HG02588 (cell line): ENCODE data around the gene REL.
"Not testable (repeated sequence)": the region's sequence is repeated elsewhere in the genome, so short reads cannot be mapped to it uniquely, and the experiment has no call there.

Experiments used
- ATAC-seq: cut with Tn5 transposase; IDR thresholded peaks from one replicate; pipeline ENCODE4 v1.9.1; 2021; ENCODE audit warnings: mild to moderate bottlenecking, moderate library complexity; ENCODE audit not compliant: unreplicated experiment

The REL gene

DNA sequence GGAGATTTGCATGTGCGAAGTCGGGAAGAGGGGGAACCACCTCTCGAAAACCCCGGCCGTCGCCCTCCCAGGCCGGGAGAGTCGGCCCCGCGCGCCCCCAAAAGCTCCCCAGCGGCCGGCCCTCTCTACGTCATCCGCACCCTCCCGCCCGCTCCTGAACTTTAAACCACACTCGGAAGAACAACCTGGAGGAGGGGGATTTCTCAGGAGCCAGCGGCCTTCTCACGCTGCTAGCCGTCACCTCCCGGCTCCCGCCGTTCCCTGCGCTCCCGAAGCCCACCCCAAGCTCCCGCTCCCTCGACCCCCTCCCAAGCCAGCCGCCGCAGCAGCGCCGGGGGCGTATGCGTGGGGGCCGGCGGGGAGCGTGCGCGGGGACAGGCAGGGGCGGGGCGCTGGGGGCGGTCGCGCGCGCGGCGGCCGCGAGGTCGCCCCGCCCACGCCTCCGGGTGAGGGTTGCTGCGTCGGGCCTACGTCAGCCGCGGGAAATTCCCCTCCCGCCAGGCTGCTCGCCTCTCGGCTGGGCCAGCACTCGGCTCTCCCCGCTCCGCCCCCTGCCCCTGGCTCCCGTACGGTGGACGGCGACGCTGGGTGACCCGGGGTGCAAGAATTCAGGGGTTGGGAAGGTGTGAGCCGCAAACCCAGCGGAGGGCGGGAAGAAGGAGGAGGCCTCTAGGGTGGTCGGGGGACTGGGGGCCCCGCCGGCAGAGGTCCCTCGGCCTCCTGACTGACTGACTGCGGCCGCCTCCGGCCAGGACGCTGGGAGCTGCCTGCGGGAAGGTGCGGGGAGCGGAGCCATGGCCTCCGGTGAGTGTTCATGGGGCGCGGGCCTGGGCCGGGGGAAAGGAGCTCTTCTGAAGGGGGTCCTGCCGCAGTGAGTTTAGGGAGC is at the start of gene REL:
Gene REL, plus strand, starts transcription at position 528 of the 886 bp plus-strand sequence. Its CDS starts 267 bp downstream, at position 795.
- ATAC-seq: peak; percentile 83

DNA sequence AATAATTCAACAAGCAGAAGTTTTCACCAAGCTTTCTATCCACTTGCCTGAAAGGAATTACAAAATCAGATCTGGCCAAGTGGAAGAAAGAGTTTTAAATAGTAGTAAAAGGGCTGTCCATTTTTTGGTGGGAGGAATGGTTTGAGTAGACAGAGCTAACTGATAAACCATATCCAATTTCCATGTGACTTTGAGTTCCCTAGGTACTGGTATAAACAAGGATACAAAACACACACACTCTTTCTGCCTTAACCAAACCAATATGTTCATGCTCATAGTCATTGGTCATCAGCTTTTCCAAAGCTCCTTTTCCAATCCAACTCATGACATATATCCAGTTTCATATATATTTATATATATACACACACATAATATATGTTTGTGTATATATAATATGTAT is 49.5 kb upstream of the REL start:
- no peak for ATAC-seq

DNA sequence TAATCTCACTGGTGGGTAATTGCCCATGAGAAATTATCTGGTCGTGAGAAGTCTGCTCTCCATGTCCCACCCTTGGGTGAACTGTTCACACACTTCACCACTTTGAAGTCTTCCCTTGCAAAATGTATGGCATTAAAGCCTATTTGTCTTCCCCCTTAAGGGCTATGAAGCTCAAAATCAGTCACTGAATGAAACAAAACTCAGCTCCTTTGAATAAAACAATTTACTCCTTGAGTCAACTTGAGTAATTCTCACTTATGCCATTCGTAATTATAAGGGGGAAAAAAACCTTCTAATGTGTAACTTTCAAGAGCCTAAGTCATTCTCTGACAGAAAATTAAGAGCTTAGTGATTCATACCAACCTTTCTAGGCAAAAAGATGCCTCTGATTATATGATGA is 48.8 kb upstream of the REL start:
- ATAC-seq: no peak

DNA sequence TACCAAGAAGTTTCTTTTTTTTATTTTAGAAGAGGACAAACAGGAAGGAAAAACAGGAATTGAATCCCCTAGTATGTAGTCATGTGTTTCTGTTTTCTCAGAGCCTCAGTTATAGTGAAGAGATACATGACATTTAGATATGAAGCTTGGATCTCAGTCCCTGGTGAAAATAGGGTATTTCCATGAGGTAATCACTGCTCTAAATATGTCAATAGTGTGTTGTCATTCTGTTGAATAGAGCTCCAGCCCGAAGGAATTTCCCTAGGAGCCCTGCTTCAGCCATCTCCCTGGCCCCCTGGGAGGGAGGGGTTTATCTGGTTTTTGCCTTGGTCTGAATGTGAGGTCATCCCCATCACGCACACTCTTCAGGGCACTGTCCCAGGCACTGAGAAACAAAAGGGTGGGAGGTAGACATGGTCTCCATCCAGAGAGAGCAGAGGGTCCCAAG is 47.1 kb upstream of the REL start:
- ATAC-seq: peak; percentile 37

DNA sequence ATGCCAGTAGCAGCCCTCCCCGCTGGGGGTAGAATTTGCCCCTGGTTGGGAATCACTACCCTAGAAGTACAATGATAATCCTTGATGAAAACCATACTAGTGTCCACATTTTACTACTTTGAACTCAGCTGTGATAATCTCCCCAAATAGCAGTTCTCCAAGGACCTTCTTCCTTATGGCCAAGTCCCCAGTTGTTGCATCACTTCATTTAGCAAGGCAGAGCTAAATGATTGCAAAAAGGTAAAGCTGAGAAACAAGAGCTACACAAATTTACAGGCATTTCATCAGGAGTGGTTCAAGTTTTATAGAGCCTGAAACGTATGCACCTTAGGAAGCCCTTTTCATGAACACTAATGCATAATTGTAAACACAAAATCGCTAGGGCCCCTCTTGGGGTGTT is 44.9 kb upstream of the REL start:
- ATAC-seq: no peak

GRCh38 chr2:60837123-60837522 is 44.3 kb upstream of the REL start:
- peak; percentile 37 for ATAC-seq

DNA sequence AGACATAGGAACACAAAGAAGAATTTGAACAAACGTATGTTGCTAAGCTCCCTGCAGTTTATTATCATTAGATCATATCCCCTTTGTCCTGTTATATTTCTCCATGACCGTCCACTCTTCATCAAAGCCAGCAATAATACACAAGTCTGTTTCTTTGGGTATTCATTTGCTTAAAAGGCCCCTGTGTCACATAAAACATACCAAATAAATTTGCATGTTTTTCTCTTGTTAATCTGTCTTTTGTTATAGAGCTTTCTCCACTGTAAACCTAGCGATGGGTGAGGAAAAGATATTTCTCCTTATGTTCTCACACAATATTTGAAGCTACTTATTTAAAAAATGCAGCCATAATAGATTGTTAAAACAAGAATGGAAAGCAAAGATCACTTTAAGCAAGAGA is 42.9 kb upstream of the REL start:
- ATAC-seq: no peak

DNA sequence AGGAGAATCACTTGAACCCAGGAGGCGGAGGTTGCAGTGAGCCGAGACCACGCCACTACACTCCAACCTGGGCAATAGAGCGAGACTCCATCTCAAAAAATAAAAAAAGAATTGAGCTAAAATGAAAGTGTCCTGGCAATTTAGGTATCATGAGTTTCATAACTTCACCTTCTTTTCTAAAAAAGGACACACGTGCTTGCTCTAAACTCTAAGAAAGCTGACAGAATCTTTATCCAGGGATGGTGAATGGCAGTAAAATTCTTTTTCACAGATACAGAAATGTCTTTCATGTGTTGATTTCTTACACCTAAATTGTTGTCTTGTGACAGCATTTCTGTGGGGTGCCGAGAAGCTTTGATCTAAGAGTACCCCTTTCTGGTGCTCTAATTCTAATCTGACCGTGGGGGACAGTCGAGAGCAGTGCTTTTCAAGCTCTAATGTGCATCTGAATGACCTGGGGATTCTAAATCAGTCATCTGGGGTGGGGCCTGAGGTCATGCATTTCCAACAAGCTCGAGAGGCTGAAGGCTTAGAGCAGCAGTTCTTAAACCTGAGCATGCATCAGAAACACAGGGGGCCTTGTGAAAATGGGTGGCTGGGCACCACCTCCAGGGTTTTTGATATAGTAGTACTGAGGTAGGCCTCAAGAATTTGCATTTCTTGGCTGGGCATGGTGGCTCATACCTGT is 42.1 kb upstream of the REL start:
- peak; percentile 42 for ATAC-seq

DNA sequence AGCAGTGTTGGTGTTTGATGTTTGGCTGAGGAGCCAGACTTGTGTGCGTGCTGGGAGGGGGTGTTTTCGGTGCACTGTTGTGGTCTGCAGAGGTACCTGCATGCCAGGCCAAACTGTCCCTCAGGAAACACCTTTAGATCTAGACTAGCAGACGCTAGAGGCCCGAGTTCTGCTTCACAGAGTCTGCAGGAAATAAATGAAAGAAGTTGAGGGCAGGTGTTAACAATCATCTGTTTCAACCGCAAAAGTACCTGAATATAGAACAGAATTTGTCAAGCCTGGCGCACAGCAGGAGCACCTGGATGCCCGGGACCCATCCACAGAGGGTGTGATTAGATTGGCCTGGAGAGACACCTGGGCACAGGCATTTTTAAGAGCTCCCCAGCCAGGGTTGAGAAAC is 40.5 kb upstream of the REL start:
- ATAC-seq: peak; percentile 55

DNA sequence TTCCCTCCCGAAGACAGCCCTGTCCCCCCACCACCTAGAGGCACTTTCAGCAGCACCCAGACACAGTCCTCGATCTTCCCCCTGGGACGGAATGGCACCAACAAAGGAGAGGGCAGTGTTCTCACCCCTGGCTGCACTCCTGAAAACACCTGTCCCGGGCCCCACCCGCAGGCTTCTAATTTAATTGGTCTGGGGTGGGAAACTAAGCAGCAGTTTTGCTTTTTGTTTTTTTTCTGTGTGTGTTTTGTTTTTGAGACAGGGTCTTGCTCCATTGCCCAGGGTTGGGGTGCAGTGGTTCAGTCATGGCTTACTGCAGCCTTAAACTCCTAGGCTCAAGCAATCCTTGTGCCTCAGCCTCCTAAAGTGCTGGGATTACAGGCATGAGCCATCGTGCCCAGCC is 38.4 kb upstream of the REL start:
- ATAC-seq: no peak

DNA sequence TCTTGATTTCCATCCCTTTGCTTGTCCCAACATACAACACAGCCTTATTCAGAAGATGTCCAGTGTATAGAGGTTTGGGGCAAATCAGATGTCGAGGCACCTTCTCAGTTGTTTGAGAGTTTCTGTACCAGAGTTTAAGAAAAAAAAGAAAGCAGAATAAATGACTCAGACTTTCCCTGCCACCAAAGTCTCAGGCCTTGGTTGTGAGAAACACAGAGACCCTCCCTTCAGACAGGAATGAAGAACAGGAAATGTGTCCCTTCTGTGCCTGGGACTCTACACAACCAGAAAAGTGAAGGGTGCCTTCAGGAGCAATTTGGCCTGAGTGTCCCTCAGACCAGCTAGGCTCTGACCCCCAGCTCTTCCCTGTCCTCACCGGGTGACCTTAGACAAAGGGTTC is 37.3 kb upstream of the REL start:
- no peak for ATAC-seq

DNA sequence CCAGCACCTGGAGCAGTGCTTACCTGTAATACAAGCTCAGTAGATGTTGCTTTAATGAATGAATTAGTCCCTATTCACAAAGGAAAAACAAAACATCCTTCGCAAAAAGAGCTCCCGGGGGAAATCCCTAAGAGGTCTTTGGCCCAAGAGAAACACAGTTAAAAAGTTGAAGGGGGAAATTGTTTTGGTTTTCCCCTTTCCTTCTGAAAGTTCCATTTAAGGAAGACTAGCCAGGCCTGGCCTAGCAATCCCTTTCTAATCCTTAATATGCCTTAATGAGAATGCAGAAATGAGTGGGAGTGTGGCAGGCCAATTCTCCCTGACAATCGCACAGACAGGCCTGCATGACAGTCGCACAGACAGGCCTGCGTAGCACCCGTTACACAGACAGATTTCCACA is 33.5 kb upstream of the REL start:
- ATAC-seq: no peak

DNA sequence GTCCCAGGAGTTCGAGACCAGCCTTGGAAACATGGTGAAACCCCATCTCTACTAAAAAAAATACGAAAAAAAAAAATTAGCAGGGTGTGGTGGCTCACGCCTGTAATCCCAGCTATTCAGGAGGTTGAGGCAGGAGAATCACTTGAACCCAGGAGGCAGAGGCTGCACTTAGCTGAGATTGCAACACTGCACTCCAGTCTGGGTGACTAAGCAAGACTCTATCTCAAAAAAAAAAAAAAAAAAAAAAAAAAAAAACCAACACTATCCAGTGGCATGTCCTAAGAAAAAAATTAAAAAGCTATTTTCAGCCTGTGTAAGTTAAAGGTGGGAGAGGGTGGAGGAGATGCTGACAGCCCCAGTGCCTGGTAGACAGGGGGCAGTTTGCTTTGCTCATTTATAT is 32.2 kb upstream of the REL start:
- ATAC-seq: no peak

GRCh38 chr2:60852282-60852860 is 29.0 kb upstream of the REL start:
- ATAC-seq: no peak

DNA sequence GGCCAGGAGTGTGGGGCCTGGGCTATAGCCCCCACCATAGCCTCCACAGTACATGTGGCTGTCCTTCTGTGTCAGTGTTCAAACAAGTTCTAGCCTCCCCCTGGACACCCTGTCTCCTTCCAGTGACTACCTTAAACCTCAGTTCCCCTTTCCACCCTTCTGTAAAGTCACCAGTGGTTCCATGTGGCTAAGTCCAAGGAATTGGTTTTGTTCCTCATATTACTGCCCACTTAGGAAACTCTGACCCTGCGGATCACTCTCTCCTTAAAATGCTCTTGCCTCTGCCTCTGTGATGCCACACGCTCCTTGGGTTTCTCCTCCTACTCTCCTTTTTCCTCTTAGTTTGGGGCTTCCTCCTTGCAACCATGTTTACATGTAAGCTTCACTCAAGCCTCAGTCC is 27.8 kb upstream of the REL start:
- no peak for ATAC-seq

DNA sequence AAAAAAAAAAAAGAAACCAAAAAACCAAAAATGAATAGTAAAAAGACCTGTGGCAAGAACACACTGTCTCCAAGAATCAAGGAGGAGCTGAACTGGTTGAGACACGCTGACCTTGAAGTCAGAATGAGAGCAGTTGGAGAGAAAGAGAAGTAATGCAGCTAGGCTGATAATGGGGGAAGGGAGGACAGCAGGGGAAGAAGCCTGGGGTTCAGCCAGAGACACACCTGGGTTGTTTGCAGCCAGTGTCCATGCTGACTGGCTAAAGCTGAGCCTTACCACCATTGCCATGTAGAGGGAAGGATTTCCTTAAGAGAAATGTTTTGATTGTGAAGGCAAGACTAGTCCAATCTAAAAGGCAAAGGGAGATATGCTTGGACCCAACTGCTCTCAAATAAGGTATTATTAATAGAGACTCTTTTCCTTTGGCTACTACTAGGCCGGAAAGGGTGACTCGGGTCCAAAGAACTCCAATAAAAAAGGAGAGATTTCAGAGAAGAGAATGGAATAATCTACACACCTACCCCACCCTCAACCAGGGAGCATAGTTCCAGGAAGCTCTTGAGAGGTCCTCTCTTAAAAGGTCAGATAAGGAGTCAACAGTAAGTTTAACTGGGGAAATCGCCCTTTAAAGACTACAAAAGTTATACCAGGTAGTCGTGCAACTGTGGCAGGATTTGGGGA is 25.2 kb upstream of the REL start:
- no peak for ATAC-seq

- no peak for ATAC-seq
Measured at GRCh38 chr2:60857056-60857455, 24.3 kb upstream of the REL start.

GRCh38 chr2:60858897-60859311 is 22.5 kb upstream of the REL start:
- ATAC-seq: no peak

DNA sequence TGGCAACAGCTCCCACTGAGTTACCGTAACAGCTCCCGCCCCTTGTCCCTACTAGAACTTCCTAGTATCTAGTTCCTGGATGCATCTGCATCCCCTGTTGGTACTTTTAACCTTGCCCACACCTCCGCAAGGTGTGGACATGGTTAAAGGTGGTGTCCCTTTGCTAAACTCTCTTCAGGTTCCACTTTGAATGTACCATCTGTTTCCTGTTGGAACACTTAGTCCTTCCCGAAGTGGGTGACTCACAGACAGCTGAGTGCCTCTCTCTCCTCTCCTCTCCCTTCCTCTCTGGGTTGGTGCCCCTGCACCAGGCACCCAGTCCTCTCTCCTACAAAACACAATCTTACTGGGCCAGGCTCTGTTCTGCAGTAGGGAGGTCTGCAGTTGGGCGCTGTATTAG is 19.6 kb upstream of the REL start:
- ATAC-seq: no peak

- no peak for ATAC-seq
Measured at GRCh38 chr2:60862642-60863041, 18.7 kb upstream of the REL start.

DNA sequence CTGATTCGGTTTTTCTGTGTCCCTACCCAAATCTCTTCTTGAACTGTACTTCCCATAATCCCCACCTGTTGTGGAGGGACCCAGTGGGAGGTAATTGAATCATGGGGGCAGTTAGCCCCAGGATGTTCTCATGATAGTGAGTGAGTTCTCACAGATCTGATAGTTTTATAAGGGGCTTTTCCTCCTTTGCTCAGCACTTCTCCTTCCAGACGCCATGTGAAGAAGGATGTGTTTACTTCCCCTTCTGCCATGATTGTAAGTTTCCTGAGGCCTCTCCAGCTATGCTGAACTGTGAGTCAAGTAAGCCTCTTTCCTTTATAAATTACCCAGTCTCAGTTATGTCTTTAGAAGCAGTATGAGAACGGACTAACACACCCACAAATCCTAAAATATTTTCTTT is 16.0 kb upstream of the REL start:
- ATAC-seq: not testable (repeated sequence)
